Stimulated activated CD8-positive, alpha-beta memory T cell treated with anti-CD3 and anti-CD28 coated beads, Interleukin-2, amount 100 ng/mL, for 1 hour (primary cell): ENCODE data around the gene OR51M1.
"Not testable (repeated sequence)": the region's sequence is repeated elsewhere in the genome, so short reads cannot be mapped to it uniquely, and the experiment has no call there.

Experiments used
- DNase-seq, 2 donors: peaks; one replicate each; pipeline ENCODE4 v3.0.0-alpha.2; 2020; ENCODE audit warnings: low read depth in 2 of 2

Gene OR51M1

GRCh38 chr11:5383576-5383975, at the start of gene OR51M1:
OR51M1 (plus strand) TSS chr11:5383812; CDS start chr11:5389399, 5,587 bp downstream.
- no peak for DNase-seq

DNA sequence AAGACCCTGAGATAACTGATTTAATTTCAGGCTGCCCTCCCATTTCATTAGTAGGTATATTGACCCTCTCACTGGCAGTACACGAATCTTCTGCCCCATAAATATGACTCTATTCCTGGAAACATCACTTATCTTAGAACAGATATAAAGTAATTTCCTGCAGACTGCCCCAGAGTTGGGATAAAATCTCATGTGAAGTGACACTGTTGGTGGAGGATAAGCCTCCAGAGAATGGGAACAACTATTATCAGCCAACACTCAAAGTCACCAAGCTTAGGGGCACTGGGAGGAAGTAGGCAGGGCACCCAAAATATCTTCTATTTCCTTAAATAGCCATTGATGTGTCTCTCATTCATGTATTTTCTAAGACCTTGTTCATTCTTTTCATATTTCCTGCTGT, 48.4 kb upstream of the OR51M1 start:
- DNase-seq = no peak

DNA sequence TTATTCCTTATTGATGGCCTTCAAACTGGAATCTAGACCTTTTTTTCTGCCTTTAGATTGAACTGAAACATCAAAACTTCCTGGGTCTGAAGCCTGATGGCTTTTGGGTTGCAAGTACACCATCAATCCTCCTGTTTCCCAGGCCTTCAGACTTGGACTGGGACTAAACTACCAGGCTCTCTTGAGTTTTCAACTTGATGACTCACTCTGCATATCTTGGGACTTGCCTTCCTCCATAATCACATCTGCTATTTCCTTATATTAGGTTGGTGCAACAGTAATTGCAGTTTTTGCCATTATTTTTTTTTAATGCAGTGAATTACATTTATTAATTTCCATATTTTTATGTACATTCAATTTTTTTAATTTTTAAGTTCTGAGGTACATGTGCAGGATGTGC, 47.3 kb upstream of the OR51M1 start:
- no peak for DNase-seq

DNA sequence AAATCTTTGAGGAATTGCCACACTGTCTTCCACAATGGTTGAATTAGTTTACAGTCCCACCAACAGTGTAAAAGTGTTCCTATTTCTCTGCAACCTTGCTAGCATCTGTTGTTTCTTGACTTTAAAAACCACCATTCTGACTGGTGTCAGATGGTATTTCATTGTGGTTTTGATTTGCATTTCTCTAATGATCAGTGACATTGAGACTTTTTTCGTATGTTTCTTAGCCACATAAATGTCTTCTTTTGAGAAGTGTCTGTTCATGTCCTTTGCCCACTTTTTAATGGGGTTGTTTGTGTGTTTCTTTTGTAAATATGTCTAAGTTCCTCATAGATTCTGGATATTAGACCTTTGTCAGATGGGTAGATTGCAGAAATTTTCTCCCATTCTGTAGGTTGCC, 46.4 kb upstream of the OR51M1 start:
- DNase-seq = not testable (repeated sequence)

DNA sequence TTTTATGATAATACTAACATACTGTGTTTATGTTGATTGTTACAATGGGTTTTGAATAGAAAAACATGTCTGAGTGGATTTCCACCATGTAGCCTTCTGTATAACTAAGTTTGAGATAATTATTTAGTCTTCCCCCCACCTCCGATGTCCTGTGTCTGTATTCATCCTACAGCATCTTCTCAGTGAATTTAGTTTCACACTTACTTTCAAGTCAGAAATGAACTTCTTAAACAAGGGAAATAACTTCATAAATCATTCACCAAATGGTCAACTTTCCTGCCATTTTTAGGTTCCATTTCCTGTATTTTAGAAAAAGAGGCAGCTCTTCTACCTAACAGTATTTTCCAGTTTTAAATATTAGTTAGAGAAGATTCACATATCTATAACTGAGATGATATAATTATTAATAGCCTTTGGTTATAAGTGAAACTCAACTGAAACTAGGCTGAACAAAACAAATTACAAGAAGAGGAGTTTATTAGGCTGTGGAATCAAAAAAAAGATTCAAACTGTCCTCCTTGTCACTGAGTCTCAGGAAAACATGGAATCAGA, 43.8 kb upstream of the OR51M1 start:
- DNase-seq = no peak

DNA sequence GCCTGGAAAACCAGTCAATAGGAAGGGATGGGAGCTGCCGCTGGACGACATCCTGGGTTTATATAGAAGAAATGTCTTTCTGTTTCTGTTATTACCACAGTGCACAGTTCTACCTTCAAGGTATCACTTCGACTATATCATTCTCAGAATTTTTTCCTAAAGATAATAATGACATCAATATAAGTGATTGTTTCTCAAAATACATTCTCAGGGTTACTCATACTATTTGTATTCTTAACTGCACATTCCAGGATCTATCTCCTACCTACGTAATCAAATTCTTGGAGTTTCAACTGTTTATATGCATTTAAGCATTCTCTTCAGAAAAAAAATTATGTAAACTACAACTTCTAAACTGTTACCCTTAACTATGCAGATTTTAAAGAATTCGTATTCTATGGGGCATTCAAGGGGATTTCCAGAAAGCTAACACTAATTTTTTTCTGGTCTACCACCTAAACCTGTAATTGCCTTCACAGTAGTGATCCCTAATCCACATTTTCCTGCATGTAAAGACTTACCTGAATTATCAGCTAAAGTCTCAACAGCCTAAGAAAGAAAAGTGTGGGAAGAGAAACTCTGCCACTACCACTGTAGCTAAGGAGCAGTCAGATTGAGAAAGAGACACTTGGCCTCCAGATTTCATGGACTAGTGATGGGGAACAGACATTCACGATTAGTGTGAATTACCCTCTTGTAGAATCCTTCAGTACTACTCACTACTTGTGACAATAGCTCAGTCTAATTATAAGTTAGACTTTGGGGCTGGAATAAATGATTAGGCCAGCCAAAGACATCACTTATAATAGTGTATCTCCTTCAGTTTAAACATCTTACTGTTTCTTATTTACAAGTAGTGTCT, 39.9 kb upstream of the OR51M1 start, which contains the start of gene OR51B5:
Gene OR51B5 (minus strand): TSS at position 51 of the 862 bp plus-strand sequence. CDS start 0 bp downstream, at position 51.
- DNase-seq = no peak

DNA sequence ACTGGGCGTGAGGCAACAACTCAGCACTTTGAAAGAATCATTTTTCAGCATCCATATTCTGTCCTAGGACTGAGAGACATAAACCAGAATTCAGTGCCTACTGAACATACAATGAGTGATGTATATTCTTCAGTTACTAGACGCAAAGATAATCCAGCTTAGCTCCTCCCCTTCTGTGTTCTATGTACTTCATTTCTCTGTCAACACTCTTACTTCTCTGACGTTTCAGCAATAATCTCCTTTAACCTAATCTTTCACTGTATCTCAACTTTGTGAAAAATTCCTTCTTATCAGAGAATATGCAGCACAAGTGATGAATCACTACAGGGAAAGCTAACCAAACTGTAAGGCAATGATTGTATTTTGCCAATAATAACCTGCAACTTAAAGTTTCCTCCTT, 37.8 kb upstream of the OR51M1 start:
- DNase-seq = no peak

DNA sequence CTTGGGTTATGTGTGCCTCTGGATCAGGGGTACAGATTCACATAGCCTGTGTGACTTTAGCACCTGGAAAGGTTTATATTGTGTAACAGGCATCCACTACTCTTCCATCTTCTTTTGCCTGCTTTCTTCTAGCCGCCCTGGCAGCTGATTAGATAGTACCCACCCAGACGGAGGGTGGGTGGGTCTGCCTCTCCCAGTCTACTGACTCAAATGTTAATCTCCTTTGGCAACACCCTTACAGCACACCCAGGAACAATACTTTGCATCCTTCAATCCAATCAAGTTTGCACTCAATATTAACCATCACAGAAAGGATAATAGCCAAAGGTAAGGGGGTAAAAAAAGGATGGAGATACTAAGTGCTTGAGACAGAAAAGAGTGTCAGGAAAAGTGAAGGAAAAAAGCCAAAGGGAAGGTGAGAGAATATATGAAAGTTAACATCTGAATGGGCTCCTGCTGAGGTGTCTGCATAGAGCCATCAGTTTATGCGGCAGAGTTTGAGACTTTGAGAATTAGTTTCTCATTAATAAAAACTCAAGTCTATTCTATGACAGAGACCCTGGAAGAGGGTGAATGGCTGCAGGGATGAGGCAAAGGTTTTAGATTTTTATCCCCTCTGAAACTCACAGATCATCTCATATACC, 34.9 kb upstream of the OR51M1 start:
- no peak for DNase-seq

DNA sequence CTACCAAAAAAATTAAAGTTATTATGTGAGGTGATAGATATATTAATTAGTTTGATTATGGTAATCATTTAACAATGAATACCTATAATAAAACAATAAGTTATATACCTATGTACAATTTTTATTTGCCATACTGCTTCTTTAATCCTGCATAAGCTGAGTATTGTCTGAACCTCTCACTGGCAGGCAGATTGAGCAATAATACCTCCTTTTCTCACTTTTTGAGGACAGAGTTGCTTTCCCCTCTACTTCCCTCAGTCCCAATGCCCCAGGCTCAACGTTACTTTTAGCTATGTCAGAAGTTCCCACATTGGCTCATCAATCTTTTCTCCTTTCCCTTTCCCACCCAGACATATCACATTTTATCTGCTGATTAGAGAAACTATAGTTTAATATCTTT, 34.1 kb upstream of the OR51M1 start:
- DNase-seq = no peak

DNA sequence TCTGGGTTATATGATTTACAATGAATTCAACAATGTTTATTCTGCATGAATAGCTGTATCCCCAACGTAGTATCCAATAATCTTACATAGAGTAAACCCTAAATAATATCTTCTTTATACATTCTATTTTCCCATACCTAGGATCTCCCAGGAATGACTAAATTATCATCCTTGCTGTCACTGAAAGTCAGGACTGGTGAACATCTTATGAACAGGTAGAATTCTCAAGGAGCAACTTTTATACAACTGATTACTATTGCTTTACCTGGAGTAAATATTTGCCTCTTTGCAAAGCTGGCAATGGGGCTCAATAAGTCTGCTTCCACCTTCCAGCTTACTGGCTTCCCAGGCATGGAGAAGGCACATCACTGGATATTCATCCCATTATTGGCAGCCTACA, 32.4 kb upstream of the OR51M1 start, which contains the start of gene OR51B6:
Gene OR51B6 (plus strand): TSS at position 301 of the 400 bp plus-strand sequence. CDS start 0 bp downstream, at position 301.
- DNase-seq = no peak

DNA sequence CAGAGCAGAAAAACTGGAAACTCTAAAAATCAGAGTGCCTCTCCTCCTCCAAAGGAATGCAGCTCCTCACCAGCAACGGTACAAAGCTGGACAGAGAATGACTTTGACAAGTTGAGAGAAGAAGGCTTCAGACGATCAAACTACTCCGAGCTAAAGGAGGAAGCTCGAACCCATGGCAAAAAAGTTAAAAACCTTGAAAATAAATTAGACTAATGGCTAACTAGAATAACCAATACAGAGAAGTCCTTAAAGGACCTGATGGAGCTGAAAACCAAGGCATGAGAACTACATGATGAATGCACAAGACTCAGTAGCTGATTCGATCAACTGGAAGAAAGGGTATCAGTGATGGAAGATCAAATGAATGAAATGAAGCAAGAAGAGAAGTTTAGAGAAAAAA, 27.6 kb upstream of the OR51M1 start:
- not testable (repeated sequence) for DNase-seq

GRCh38 chr11:5362017-5362625, 21.5 kb upstream of the OR51M1 start:
- no peak for DNase-seq

DNA sequence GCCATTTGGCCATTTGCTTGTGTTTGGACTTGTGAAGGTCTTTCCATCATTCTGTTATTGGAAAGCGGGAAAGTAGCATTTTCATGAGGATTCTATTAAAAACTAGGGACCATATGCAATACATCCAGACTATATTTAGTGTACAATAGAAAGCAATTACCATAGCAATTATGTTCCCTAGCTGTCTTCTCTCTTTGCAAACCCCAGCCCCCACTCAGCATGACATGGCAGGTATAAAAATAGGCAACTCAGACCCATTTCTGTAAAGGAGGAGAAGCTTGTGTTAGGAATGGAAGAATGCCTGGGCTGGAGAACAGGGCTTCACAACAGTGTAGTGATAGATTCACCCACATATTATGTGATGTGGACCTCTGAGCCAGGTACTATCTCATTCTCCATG, 19.9 kb upstream of the OR51M1 start:
- DNase-seq = no peak

- DNase-seq = no peak
Observed at GRCh38 chr11:5364214-5364613, 19.4 kb upstream of the OR51M1 start.

DNA sequence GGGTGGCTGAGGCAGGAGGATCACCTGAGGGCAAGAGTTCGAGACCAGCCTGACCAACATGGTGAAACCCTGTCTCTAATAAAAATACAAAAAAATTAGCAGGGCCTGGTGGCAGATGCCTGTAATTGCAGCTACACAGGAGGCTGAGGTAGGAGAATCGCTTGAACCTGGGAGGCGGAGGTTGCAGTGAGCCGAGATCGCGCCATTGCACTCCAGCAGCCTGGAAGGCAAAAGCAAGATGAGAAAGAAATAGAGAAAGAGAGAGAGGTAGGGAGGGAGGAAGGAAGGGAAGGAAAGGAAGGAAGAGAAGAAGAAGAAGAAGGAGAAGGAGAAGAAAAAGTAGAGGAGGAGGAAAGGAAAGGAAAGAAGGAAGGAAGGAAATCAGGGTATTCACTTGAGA, 17.2 kb upstream of the OR51M1 start:
- DNase-seq = not testable (repeated sequence)

GRCh38 chr11:5366856-5367255, 16.8 kb upstream of the OR51M1 start:
- DNase-seq = no peak

- no peak for DNase-seq
Observed at GRCh38 chr11:5367448-5368074, 16.1 kb upstream of the OR51M1 start.

- DNase-seq = no peak
Observed at GRCh38 chr11:5368502-5369043, 15.0 kb upstream of the OR51M1 start.

DNA sequence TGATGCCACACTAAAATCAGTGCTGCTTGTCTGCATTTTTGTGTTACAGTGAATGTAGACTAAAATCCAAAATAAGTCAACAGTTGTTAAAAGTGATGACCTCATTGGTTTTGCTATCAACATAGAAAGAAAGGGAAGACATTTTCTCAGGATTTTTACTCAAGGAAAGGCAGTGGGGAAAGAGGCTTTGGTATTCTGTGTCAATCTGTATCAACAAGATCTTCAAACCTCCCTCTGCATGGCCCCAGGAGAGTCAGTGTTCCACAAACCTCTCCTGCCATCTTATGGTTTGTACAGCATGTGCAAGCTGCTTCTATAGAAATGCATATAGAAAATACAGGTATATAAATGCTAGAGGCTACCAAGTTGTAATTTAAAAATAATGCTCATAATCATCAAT, 13.8 kb upstream of the OR51M1 start:
- no peak for DNase-seq

DNA sequence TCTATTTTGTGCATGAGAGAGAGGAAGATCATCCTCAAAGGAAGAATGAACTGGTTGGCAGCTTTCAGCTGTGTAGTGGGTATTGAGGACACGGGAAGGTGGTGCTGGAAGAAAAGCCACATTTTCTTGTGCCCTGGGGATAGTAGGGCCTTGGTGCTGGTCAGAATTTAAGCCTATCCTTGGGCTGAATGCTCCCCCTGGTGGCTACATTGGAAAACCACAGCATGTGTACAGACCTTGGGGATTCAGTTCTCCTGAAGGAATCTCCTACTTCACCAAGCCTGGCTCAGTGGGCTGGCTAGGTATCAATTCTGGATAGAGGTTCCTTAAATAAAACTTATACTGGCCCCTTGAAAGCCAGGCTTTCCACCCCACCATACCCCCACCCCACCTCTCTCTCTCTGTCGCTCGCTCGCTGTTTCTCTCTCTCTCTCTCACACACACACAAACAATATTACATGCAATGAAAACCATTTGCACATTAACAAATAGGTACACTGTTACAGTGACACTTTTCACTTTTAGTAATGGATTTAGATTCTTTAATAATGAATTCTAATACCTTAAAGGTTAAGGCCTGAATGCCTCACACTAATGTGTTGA, 2.8 kb upstream of the OR51M1 start:
- no peak for DNase-seq

DNA sequence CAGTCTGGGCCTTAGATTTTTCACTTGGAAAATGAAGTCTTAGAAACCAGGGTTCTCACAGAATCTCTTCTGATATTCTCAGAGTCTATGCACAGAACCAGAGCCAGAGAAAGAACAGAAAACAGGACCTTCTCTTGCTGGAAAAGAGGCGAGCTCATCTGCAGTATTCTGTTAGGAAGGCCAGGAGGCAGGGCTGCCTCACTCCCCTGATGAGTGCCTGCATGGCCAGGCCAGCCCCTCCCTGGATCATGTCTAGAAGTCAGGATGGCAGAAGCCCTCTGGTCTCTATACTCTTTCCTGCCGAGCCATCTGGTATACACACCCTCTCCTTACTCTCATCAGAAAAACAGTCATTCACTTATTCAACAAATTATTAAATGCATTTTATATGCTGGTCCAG, 723 bp downstream of the OR51M1 start:
- DNase-seq = no peak
